ENCODE measurements around the gene EPHA4. TPM values are rescaled to one million over a fixed set of nuclear protein-coding genes. Genes with fewer than 3 reads are reported as not detected.
A peak's percentile ranks its signal among the peaks of the same experiment; 100 is the strongest.

Gene EPHA4
- total RNA-seq, 2 experiments from 2014 or later: 6.3 to 7.0 TPM

GRCh38 chr2:221478485-221478863, 93.6 kb downstream of the EPHA4 start:
- no peak for DNase-seq
- H3K36me3 Mint-ChIP-seq: peaks cover 3% of the 10 kb centered on the region
- no peak overlapping the region for H3K27ac Mint-ChIP-seq
- intact Hi-C loops (cut with micrococcal nuclease): no loop called here
- H3K4me1 Mint-ChIP-seq (ENCODE audit: low read depth): peaks cover 4% of the 10 kb centered on the region
- no peaks in the 10 kb centered on the region for H3K27me3 Mint-ChIP-seq
- CTCF ChIA-PET: interaction anchor here (0.6 kb wide), 1 partner anchor 124 kb away, joined by 3 read pairs; no protein-coding TSS in a partner anchor
- no peak overlapping the region for H3K4me3 Mint-ChIP-seq
- POLR2A ChIA-PET: no interaction called here
- H3K9me3 Mint-ChIP-seq: no peaks in the 10 kb centered on the region

- H3K9me3 Mint-ChIP-seq: no peaks in the 10 kb centered on the region
- POLR2A ChIA-PET: no interaction called here
- H3K4me3 Mint-ChIP-seq: no peak overlapping the region
- H3K27me3 Mint-ChIP-seq: no peaks in the 10 kb centered on the region
- peaks cover 4% of the 10 kb centered on the region for H3K4me1 Mint-ChIP-seq (ENCODE audit: low read depth)
- intact Hi-C loops (cut with micrococcal nuclease): no loop called here
- no peak overlapping the region for H3K27ac Mint-ChIP-seq
- peaks cover 2% of the 10 kb centered on the region for H3K36me3 Mint-ChIP-seq
- CTCF ChIA-PET: interaction anchor here (0.6 kb wide), 2 partner anchors 124 to 303 kb away, joined by 3 read pairs; no protein-coding TSS in a partner anchor
- DNase-seq: no peak
Observed at GRCh38 chr2:221477714-221478484, 94.2 kb downstream of the EPHA4 start.

- no peaks in the 10 kb centered on the region for H3K27me3 Mint-ChIP-seq
- ChIA-PET CTCF (no interaction called here), POLR2A (no interaction called here)
- no peaks in the 10 kb centered on the region for H3K36me3 Mint-ChIP-seq
- H3K4me3 Mint-ChIP-seq: no peak overlapping the region
- H3K27ac Mint-ChIP-seq: no peak overlapping the region
- intact Hi-C loops (cut with micrococcal nuclease): no loop called here
- no peaks in the 10 kb centered on the region for H3K9me3 Mint-ChIP-seq
- no peak for DNase-seq
- peaks cover 4% of the 10 kb centered on the region for H3K4me1 Mint-ChIP-seq (ENCODE audit: low read depth)
Observed at GRCh38 chr2:221476195-221476594, 95.9 kb downstream of the EPHA4 start.

DNA sequence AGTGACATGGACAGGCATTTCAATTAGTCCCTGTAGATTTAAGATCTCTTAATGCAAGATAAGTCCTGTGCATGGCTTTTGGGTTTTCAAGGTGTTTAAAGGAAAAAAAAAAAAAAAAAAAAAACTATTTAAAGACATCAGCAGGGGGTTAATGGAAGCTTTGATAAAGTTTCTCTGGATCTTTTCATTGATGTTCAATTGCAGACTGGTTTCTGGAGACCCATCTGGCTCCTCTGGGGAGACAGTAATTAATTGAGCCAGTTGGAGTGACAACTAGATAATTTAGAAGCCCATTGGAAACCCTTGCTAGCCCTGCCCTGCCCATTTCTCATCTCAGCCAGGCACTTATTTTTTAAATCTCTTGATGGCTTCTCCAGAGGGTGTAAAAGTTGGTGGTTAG, 98.7 kb downstream of the EPHA4 start:
- no peaks in the 10 kb centered on the region for H3K36me3 Mint-ChIP-seq
- no peak overlapping the region for H3K27ac Mint-ChIP-seq
- ChIA-PET POLR2A (no interaction called here), CTCF (interaction anchor here (0.6 kb wide), 1 partner anchor 16 kb away, joined by 3 read pairs; no protein-coding TSS in a partner anchor)
- peaks cover 7% of the 10 kb centered on the region for H3K4me1 Mint-ChIP-seq (ENCODE audit: low read depth)
- DNase-seq: no peak
- H3K4me3 Mint-ChIP-seq: no peak overlapping the region
- H3K9me3 Mint-ChIP-seq: no peaks in the 10 kb centered on the region
- H3K27me3 Mint-ChIP-seq: no peaks in the 10 kb centered on the region
- intact Hi-C loops (cut with micrococcal nuclease): no loop called here

DNA sequence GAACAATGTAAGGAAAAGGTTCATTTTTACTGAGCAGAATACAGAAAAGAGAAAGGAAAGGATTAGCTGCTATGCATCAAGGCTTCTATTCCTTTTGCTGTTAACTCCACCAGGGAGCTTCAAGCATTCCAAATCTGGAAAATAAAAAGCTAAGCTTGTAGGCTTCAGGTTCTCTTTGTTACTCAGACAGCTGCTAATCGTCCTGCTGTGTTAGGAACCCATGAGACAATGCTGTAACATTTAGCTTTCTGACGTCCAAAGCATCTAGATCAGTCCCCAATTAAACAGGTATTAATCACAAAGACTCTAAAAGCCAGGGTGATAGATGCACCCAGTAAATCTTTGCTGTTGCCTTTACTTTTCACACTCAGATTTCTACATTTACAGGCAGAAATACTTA, 103.8 kb downstream of the EPHA4 start:
- DNase-seq: no peak
- H3K4me1 Mint-ChIP-seq (ENCODE audit: low read depth): peaks cover 47% of the 10 kb centered on the region
- no peak overlapping the region for H3K27ac Mint-ChIP-seq
- ChIA-PET POLR2A (no interaction called here), CTCF (no interaction called here)
- no peaks in the 10 kb centered on the region for H3K9me3 Mint-ChIP-seq
- intact Hi-C loops (cut with micrococcal nuclease): loop anchor here (5.0 kb wide), 1 partner anchor 34 kb away; no protein-coding TSS in a partner anchor
- peaks cover 4% of the 10 kb centered on the region for H3K36me3 Mint-ChIP-seq
- no peak overlapping the region for H3K4me3 Mint-ChIP-seq
- no peaks in the 10 kb centered on the region for H3K27me3 Mint-ChIP-seq

DNA sequence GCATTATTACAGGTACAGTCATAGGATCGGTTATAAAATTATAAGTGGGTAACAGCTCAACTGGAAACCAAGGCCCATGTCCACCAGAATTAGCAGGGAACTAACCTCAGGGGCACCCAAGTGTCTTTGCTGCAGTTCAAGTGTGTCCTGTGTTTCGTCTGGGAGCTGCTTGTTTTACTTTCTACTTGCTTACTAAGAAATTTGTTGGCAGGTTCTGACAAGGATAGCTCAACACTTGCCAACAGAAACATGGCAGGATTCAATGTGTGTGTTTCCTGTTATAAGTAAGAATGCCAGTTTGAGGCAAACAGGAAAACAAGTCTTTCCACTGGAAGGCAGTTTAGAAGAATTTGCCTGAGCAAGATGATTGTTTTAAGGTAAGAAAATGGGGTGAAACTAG, 104.5 kb downstream of the EPHA4 start:
- ChIA-PET CTCF (no interaction called here), POLR2A (no interaction called here)
- H3K27me3 Mint-ChIP-seq: no peaks in the 10 kb centered on the region
- peaks cover 4% of the 10 kb centered on the region for H3K36me3 Mint-ChIP-seq
- H3K4me3 Mint-ChIP-seq: no peak overlapping the region
- no peaks in the 10 kb centered on the region for H3K9me3 Mint-ChIP-seq
- H3K4me1 Mint-ChIP-seq (ENCODE audit: low read depth): peaks cover 55% of the 10 kb centered on the region
- H3K27ac Mint-ChIP-seq: no peak overlapping the region
- no peak for DNase-seq
- intact Hi-C loops (cut with micrococcal nuclease): loop anchor here (2.0 to 5.0 kb wide), 2 partner anchors 35 to 51 kb away; no protein-coding TSS in a partner anchor

DNA sequence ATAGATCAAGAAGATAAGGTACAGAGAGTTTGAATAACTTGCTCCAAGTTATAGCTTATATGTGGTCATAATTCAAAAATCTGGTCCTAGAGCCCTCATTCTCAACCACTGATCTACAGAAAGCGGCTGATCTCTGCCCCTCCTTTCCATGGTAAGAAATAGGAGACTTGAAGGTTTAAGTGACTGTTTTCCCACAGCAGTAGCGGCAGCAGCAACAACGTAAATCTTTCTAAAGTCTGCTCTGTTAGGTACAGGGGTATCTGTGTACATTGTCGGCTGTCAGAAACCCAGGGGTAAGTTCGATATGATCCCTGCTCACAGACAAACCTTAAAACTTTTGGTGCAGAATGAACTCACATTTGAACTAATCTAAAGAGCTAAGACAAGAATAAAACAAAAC, 105.4 kb downstream of the EPHA4 start:
- ChIA-PET POLR2A (no interaction called here), CTCF (no interaction called here)
- no peak overlapping the region for H3K27ac Mint-ChIP-seq
- intact Hi-C loops (cut with micrococcal nuclease): loop anchor here (2.0 to 5.0 kb wide), 2 partner anchors 36 to 52 kb away; no protein-coding TSS in a partner anchor
- H3K27me3 Mint-ChIP-seq: no peaks in the 10 kb centered on the region
- no peak for DNase-seq
- peaks cover 4% of the 10 kb centered on the region for H3K36me3 Mint-ChIP-seq
- H3K4me1 Mint-ChIP-seq (ENCODE audit: low read depth): peaks cover 57% of the 10 kb centered on the region
- no peaks in the 10 kb centered on the region for H3K9me3 Mint-ChIP-seq
- no peak overlapping the region for H3K4me3 Mint-ChIP-seq

GRCh38 chr2:221465776-221466175, 106.3 kb downstream of the EPHA4 start:
- no peak overlapping the region for H3K27ac Mint-ChIP-seq
- DNase-seq: peak; percentile 14
- ChIA-PET POLR2A (interaction anchor here (0.6 kb wide), 1 partner anchor 31 kb away, joined by 3 read pairs; no protein-coding TSS in a partner anchor), CTCF (interaction anchor here (0.8 kb wide), 1 partner anchor 39 kb away, joined by 3 read pairs; no protein-coding TSS in a partner anchor)
- H3K4me3 Mint-ChIP-seq: no peak overlapping the region
- H3K4me1 Mint-ChIP-seq (ENCODE audit: low read depth): peaks cover 57% of the 10 kb centered on the region
- no peaks in the 10 kb centered on the region for H3K9me3 Mint-ChIP-seq
- H3K36me3 Mint-ChIP-seq: peaks cover 4% of the 10 kb centered on the region
- intact Hi-C loops (cut with micrococcal nuclease): loop anchor here (2.0 to 5.0 kb wide), 2 partner anchors 37 to 53 kb away; no protein-coding TSS in a partner anchor
- H3K27me3 Mint-ChIP-seq: no peaks in the 10 kb centered on the region

GRCh38 chr2:221464971-221465370, 107.1 kb downstream of the EPHA4 start:
- Mint-ChIP-seq H3K4me1 (ENCODE audit: low read depth) (peaks cover 55% of the 10 kb centered on the region), H3K4me3 (no peak overlapping the region), H3K36me3 (peaks cover 4% of the 10 kb centered on the region), H3K9me3 (no peaks in the 10 kb centered on the region), H3K27ac (no peak overlapping the region), H3K27me3 (no peaks in the 10 kb centered on the region)
- POLR2A ChIA-PET: interaction anchor here (0.6 kb wide), 1 partner anchor 32 kb away, joined by 3 read pairs; no protein-coding TSS in a partner anchor
- CTCF ChIA-PET: interaction anchor here (1.0 to 1.4 kb wide), 2 partner anchors 14 to 109 kb away, joined by 3 to 7 read pairs; no protein-coding TSS in a partner anchor
- intact Hi-C loops (cut with micrococcal nuclease): loop anchor here (5.0 kb wide), 2 partner anchors 37 to 107 kb away; partner anchors contain the start of gene EPHA4
- no peak for DNase-seq

- peaks cover 4% of the 10 kb centered on the region for H3K36me3 Mint-ChIP-seq
- intact Hi-C loops (cut with micrococcal nuclease): loop anchor here (5.0 kb wide), 1 partner anchor 109 kb away; the partner anchor contains the start of gene EPHA4
- POLR2A ChIA-PET: no interaction called here
- CTCF ChIA-PET: interaction anchor here (1.4 kb wide), 1 partner anchor 110 kb away, joined by 7 read pairs; no protein-coding TSS in a partner anchor
- H3K27me3 Mint-ChIP-seq: no peaks in the 10 kb centered on the region
- DNase-seq: no peak
- peaks cover 50% of the 10 kb centered on the region for H3K4me1 Mint-ChIP-seq (ENCODE audit: low read depth)
- H3K9me3 Mint-ChIP-seq: no peaks in the 10 kb centered on the region
- H3K4me3 Mint-ChIP-seq: no peak overlapping the region
- H3K27ac Mint-ChIP-seq: peak overlapping the region; percentile 0
Observed at GRCh38 chr2:221463241-221463896, 108.7 kb downstream of the EPHA4 start.

DNA sequence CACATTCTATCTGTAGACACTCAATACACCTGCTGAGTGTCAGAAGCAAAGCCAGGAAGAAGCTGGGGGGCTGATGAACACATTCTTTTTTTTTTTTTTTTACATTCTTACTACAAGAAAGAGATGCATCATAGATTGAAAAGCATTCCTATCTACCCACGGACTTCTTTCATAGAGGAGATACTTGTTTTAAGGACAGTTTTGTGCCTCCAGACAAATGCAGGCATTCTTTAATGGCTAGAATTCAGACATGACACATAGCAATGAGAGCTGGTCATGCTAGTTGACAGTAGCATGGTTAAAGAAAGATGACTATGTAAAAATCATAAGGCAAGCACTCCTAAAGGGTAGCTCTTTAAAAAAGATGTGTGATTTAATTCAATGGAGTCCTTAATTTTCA, 110.2 kb downstream of the EPHA4 start:
- DNase-seq: no peak
- no peak overlapping the region for H3K4me3 Mint-ChIP-seq
- ChIA-PET POLR2A (interaction anchor here (0.6 kb wide), 1 partner anchor 16 kb away, joined by 3 read pairs; no protein-coding TSS in a partner anchor), CTCF (no interaction called here)
- H3K36me3 Mint-ChIP-seq: peaks cover 4% of the 10 kb centered on the region
- H3K27ac Mint-ChIP-seq: no peak overlapping the region
- intact Hi-C loops (cut with micrococcal nuclease): loop anchor here (5.0 kb wide), 1 partner anchor 110 kb away; the partner anchor contains the start of gene EPHA4
- H3K4me1 Mint-ChIP-seq (ENCODE audit: low read depth): peaks cover 41% of the 10 kb centered on the region
- no peaks in the 10 kb centered on the region for H3K9me3 Mint-ChIP-seq
- no peaks in the 10 kb centered on the region for H3K27me3 Mint-ChIP-seq

- no peak overlapping the region for H3K27ac Mint-ChIP-seq
- intact Hi-C loops (cut with micrococcal nuclease): loop anchor here (5.0 kb wide), 1 partner anchor 112 kb away; the partner anchor contains the start of gene EPHA4
- POLR2A ChIA-PET: no interaction called here
- H3K36me3 Mint-ChIP-seq: peaks cover 7% of the 10 kb centered on the region
- no peak overlapping the region for H3K4me3 Mint-ChIP-seq
- no peak for DNase-seq
- CTCF ChIA-PET: no interaction called here
- H3K4me1 Mint-ChIP-seq (ENCODE audit: low read depth): peaks cover 24% of the 10 kb centered on the region
- H3K27me3 Mint-ChIP-seq: no peaks in the 10 kb centered on the region
- no peaks in the 10 kb centered on the region for H3K9me3 Mint-ChIP-seq
Observed at GRCh38 chr2:221460136-221460535, 112.0 kb downstream of the EPHA4 start.

Measured in activated CD4-positive, alpha-beta memory T cell treated with anti-CD3 and anti-CD28 coated beads for 36 hours (primary cell).